ENCODE measurements around the gene HOXB5. TPM values are rescaled to one million over a fixed set of nuclear protein-coding genes. Genes with fewer than 3 reads are reported as not detected.

HOXB5 gene
- total and polyA plus RNA-seq, 2 experiments from 2014 or later: 0.24 to 1.9 TPM

- no peaks in the 10 kb centered on the region for H3K9me3 ChIP-seq (ENCODE audit: low read depth)
- no peak overlapping the region for H3K27ac ChIP-seq
- H3K27me3 ChIP-seq: peaks cover 100% of the 10 kb centered on the region
- no peak for TF ChIP-seq CTCF (IDR thresholded peaks at IDR 0.05; ENCODE audit: low read depth, low read length)
- DNase-seq (ENCODE audit: low read depth in 1 of 2, low spot score in 1 of 2): no peak
- peak overlapping the region; percentile 25 for H3K4me3 ChIP-seq
- no peaks in the 10 kb centered on the region for H3K36me3 ChIP-seq
- no peaks in the 10 kb centered on the region for H3K4me1 ChIP-seq (ENCODE audit: low read depth)
These were observed 4.4 kb upstream of the HOXB5 start for GRCh38 chr17:48597778-48598631.

- no peak overlapping the region for H3K27ac ChIP-seq
- no peaks in the 10 kb centered on the region for H3K9me3 ChIP-seq (ENCODE audit: low read depth)
- peaks cover 100% of the 10 kb centered on the region for H3K27me3 ChIP-seq
- peak overlapping the region; percentile 25 for H3K4me3 ChIP-seq
- no peak for DNase-seq (ENCODE audit: low read depth in 1 of 2, low spot score in 1 of 2)
- no peaks in the 10 kb centered on the region for H3K4me1 ChIP-seq (ENCODE audit: low read depth)
- H3K36me3 ChIP-seq: no peaks in the 10 kb centered on the region
- no peak for TF ChIP-seq CTCF (IDR thresholded peaks at IDR 0.05; ENCODE audit: low read depth, low read length)
These were observed 3.9 kb upstream of the HOXB5 start for GRCh38 chr17:48597528-48597777.

GRCh38 chr17:48596735-48597527, 3.4 kb upstream of the HOXB5 start:
- no peak for TF ChIP-seq CTCF (IDR thresholded peaks at IDR 0.05; ENCODE audit: low read depth, low read length)
- no peak overlapping the region for H3K27ac ChIP-seq
- peak overlapping the region; percentile 25 for H3K4me3 ChIP-seq
- H3K27me3 ChIP-seq: peaks cover 100% of the 10 kb centered on the region
- DNase-seq (ENCODE audit: low read depth in 1 of 2, low spot score in 1 of 2): no peak
- H3K4me1 ChIP-seq (ENCODE audit: low read depth): no peaks in the 10 kb centered on the region
- H3K9me3 ChIP-seq (ENCODE audit: low read depth): no peaks in the 10 kb centered on the region
- no peaks in the 10 kb centered on the region for H3K36me3 ChIP-seq

- no peak overlapping the region for H3K4me3 ChIP-seq
- H3K27me3 ChIP-seq: peaks cover 100% of the 10 kb centered on the region
- H3K9me3 ChIP-seq (ENCODE audit: low read depth): no peaks in the 10 kb centered on the region
- no peaks in the 10 kb centered on the region for H3K36me3 ChIP-seq
- no peak overlapping the region for H3K27ac ChIP-seq
- H3K4me1 ChIP-seq (ENCODE audit: low read depth): no peaks in the 10 kb centered on the region
- no peak for DNase-seq (ENCODE audit: low read depth in 1 of 2, low spot score in 1 of 2)
- TF ChIP-seq CTCF (IDR thresholded peaks at IDR 0.05; ENCODE audit: low read depth, low read length): no peak
These were observed 2.6 kb upstream of the HOXB5 start for GRCh38 chr17:48596000-48596734.

GRCh38 chr17:48595278-48595999, 1.9 kb upstream of the HOXB5 start:
- TF ChIP-seq CTCF (IDR thresholded peaks at IDR 0.05; ENCODE audit: low read depth, low read length): no peak
- Histone ChIP-seq H3K36me3 (no peaks in the 10 kb centered on the region), H3K4me1 (ENCODE audit: low read depth) (no peaks in the 10 kb centered on the region), H3K27ac (no peak overlapping the region), H3K9me3 (ENCODE audit: low read depth) (no peaks in the 10 kb centered on the region), H3K4me3 (no peak overlapping the region), H3K27me3 (peaks cover 100% of the 10 kb centered on the region)
- no peak for DNase-seq (ENCODE audit: low read depth in 1 of 2, low spot score in 1 of 2)
